Measurements from ENCODE around the gene AKAP17A.

Gene AKAP17A

DNA sequence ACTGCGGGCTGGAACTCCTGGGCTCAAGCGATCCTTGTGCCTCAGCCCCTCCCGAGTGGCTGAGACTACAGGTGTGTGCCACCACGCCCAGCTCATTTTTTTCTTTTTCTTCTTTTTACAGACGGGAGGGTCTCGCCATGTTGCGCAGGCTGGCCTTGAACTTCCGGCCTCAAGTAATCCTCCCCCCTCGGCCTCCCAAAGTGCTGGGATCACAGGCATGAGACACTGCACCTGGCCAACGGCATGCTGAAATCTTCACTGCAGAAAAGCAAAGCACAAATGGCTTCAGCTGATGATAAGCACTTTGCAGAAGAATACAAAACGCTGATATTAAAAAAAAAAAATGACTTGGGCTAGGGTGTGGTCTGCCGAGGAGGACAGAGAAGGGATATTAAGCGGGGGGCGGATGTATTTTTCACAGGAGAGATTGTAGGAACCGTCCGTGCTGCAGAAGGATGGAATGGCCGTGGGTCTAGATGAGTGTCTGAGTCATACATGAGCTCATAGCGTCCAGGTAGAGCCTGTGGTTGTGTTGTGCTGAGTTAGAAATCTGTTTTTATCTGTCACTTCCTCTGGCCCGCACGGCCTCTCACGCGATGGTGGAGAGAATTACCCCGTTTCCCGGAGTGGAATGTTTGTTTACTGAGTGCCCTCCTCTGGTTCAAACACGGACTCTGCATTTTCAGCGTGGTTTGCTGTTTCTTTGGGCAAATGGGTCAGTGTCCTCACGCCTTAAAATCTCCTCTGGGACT, 8.5 kb upstream of the AKAP17A start:
- DNase-seq (ENCODE audit: low read depth in 2 of 2) = peak in 1 of 2 donors; percentile 41

DNA sequence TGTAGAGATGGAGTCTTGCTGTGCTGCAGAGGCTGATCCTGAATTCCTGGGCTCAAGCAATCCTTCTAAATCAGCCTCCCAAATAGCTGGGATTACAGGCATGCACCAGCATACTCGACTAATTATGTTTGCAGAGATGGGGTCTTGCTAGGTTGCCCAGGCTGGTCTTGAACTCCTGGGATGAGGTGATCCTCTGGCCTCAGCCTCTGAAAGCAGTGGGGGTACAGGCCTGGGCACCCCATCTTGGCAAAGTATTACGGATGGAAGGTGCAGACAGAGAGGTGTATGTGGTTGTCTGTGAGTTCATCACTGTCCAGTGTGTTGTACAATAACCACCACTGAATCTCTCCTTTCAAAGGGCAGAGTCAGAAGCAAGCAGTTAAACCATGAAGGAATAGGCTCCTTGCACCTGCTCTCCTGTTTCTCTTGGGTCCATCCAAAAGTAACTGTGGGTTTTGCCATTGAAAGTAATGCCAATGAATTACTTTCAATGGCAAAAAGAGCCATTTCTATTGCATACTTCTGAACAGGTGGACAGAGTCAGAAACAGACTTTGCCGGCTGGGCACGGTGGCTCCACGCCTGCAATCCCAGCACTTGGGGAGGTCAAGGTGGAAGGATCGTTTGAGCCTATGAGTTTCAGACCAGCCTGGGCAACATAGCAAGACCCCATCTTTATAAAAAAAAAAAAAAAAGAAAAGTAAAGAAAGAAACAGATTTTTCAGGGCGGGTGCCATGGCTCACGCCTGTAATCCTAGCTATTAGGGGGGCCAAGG, 7.0 kb upstream of the AKAP17A start:
- no peak for DNase-seq (ENCODE audit: low read depth in 2 of 2)

DNA sequence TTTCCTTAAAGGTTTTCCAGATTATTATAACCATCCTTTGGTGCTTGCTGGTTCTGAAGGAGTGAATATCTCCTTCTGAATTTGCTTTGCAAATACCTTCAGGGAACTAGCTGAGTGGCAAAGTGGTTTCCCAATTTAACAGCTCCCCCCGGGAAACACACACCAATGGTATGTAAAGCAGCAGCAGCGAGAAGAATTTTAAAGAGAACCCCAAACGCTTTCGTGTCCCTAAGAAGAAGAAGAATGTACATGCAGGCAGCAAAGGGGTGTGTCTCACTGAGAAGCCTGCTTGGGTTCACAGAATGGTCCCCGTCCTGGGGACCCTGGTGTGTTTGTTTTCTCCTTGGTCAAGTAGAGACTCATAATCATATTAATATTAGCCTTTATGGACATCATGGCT, 4.2 kb upstream of the AKAP17A start:
- DNase-seq (ENCODE audit: low read depth in 2 of 2) = no peak

DNA sequence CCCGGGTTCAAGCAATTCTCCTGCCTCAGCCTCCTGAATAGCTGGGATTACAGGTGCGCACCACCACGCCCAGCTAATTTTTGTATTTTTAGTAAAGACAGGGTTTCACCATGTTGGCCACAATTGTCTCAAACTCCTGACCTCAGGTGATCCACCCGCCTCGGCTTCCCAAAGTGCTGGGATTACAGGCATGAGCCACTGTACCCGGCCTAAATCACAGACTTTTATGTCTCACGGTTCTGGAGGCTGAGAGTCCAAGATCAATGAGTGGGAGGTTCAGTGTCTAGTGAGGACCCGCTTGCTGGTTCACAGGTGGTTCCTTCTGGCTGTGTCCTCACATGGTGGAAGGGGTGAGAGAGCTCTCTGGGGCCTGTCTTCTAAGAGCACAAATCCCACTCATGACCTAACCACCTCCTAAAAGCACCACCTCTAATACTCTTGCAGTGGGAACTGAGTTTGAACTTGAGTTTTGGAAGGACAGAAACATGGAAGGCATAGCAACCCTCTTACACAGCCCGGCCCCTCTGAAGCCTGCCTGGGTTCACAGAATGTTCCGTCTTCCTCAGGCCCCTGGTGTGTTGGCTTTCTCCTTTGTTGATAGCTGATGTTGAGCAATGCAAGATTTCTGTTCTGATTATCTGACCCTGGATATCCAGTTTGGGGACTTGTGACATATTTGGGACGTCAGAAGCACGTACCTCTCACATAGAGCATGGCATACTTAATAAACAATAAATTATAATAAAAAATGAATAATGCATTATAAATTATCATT, 1.9 kb upstream of the AKAP17A start:
- no peak for DNase-seq (ENCODE audit: low read depth in 2 of 2)

DNA sequence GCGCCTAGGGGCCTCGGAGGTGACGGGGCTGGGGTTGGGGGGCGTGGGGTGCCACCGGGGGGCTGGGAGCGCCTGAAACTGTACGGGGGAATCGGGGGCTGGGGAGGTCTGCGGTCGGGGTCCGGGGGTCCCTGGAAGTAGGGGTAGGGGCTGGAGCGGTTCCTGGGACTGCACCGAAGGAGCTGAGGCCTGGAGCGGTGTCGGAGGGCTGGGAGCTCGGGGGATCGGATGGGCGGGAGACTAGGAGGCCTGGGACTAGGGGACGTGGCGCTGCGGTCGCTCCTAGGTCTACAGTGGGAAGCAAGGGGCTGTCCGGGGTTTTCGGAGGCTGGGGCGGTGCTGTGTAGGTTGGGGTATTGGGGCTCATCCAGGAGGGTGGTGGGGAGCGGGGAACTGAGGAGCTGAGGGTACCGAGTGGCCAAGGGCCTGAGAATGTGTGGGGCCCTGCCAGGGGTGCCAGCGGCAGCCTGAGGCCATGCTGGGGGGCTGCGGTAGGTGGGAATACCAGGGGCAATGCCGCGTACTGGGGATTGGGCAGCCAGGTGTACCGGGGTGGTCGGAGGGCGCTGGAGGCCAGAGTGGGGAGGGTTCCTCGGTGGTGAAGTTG, 562 bp downstream of the AKAP17A start:
- DNase-seq (ENCODE audit: low read depth in 2 of 2) = no peak

DNA sequence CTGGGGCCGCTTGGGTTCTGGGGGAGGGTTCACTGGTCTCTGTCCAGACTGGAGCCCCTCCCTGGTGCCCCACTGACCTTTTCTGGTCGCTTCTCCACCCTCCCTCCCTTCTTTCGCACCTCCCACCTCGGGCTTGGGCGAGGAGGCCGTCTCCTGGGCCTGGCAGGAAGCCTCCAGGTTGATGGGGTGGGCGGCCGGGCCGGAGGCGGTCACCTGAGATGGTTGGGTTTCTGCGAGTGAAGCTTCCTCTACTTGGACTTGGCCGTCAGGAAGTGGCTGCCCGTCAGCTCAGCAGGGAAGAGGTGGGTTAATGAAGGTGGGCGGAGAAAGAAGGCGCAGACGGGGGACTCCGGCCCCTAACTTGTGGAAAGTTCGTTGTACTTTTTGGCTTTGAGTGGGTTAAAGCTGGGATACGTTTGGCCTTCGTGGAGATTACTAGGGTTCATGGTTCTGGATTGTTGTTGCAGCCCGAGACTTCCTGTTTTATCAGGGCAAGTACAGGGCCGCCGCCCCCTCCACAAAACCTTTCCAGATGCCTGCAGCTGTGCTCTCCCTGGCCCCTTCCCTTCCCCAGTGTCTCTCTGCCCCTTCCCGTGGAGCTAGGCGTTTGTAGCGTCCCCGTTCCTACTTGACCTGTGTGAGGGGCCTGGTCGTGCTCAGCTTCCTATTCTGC, 1.2 kb downstream of the AKAP17A start:
- peak in 1 of 2 donors; percentile 20 for DNase-seq (ENCODE audit: low read depth in 2 of 2)

DNA sequence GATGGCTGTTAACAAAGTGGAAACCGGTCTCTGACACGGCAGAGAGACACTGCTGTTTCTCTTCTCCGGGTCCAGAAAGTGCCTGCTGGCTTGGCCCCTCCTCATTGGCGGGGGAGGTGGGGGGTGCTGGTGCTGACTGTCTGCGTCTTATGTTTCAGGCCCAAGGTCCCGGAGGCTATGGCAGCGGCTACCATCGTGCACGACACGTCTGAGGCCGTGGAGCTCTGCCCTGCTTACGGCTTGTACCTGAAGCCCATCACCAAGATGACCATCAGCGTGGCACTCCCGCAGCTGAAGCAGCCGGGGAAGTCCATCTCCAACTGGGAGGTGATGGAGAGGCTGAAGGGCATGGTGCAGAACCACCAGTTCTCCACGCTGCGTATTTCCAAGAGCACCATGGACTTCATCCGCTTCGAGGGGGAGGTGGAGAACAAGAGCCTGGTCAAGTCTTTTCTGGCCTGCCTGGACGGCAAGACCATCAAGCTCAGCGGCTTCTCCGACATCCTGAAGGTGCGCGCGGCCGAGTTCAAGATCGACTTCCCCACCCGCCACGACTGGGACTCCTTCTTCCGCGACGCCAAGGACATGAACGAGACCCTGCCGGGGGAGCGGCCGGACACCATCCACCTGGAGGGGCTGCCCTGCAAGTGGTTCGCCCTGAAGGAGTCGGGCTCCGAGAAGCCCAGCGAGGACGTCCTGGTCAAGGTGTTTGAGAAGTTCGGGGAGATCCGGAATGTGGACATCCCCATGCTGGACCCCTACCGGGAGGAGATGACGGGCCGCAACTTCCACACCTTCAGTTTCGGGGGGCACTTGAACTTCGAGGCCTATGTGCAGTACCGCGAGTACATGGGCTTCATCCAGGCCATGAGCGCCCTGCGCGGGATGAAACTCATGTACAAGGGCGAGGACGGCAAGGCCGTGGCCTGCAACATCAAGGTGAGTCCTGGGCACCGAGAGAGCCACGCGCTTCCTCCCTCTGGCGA, 2.2 kb downstream of the AKAP17A start:
- no peak for DNase-seq (ENCODE audit: low read depth in 2 of 2)

DNA sequence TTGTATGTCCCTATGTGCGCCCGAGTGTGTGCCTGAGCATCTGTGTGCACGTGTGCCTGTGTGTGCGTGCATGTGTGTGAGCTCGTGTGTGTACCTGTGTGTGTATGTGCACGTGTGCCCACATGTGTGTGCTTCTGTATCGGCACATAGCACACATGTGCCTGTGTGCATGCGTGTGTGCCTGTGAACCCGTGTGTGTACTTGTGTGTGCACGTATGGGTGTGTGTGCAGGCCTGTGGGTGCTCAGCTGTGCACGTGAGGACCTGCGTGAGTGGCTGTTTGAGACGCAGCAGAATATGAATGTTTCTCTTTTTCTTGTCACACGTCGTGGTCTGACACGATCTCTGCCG, 4.3 kb downstream of the AKAP17A start:
- no peak for DNase-seq (ENCODE audit: low read depth in 2 of 2)

DNA sequence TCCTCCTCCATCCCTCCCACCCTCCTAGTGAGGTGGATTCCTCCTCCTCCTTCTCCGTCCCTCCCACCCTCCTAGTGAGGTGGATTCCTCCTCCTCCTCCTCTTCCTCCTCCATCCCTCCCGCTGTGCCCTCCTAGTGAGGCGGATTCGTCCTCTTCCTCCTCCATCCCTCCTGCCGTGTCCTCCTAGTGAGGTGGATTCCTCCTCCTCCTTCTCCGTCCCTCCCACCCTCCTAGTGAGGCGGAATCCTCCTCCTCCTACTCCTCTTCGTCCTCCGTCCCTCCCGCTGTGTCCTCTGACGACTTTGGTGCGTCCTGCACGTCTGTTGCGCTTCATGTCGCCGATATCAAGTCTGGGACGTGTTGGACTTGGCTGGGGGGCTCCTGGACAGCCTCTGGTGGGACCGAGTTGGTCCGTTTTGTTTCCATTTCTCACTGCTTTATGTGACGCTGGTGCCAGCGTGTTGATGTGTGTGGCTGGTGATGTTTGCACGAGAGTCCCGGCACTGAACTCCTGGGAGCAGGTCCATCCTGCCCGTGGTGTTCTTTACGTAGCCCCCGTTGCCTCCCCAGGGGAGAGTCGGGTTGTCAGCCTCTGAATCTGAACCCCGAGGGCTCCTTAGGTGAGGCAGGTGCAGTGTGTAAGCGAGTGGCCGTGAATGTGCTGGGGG, 5.4 kb downstream of the AKAP17A start:
- DNase-seq (ENCODE audit: low read depth in 2 of 2) = no peak

DNA sequence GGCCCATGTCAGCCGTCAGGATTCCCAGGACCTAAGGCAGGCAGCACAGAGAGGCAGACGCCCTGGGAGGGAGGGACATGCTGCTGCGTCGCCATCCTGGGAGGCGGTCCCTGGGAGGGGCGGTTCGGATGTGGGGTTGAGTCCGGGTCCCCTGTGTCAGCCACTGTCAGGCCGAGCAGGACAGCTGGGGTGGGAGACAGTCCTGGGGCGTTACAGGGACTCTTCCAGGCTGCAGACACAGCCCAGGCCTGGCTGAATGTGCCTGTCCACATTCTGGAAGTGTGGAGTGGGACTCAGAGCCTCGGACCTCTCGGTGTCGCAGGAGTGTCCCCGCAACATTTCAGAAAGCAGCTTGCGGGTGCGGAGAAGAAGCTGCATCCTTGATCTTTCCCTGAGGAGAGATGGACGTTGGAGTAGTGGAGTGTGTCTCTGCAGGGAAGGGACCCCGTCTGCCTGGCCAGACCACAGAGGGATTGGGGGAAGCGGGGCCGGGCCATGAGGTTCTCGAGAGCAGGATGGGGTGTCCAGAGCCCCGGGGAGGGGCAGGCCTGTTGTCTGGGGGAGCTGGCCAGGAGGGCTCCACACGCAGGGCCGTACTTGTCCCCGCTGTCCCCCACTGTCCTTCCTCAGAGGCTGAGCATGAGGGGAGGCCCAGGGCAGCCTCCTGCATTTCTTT, 6.1 kb downstream of the AKAP17A start:
- DNase-seq (ENCODE audit: low read depth in 2 of 2) = no peak

DNA sequence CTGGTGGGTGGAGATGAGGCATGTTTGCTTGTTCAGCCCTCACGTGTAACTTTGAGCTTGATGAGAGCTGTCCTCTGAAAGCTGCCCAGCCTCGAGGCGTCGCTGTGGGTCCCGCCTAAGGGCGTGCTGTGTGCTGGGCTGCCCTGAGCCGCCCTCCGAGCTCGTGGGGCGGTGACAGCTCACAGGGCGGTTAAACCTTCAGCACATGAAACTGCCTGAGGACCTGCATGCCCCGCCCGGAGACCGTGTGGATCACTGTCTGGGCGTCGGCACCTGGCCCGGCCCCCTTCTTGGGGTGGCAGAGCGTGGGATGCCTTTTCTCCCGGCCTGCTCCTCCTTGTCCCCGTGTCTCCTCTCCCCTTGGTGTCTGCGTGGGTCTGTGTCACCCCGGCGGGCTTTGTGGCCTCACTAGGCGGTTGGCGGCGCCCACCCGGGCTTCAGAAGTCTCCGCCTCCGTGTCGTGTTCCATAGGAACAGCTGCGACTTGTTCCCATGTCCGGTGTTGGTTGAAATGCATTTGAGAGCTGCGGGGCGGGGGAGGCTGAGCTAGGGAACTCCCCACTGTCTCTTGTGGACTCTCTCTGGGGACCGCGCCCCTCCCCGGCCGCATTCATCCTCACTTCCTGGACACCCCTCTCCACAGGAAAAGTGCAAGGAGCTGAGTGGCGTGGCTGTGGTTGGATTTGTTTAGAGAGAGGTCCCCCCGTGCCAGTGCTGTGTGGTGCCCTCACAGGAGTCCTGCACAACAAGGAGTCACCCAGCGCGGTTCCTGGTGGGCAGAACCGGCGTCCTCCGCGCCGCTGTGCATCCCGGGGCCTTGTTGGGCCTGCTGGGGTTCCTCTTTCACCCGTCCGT, 6.8 kb downstream of the AKAP17A start:
- no peak for DNase-seq (ENCODE audit: low read depth in 2 of 2)

DNA sequence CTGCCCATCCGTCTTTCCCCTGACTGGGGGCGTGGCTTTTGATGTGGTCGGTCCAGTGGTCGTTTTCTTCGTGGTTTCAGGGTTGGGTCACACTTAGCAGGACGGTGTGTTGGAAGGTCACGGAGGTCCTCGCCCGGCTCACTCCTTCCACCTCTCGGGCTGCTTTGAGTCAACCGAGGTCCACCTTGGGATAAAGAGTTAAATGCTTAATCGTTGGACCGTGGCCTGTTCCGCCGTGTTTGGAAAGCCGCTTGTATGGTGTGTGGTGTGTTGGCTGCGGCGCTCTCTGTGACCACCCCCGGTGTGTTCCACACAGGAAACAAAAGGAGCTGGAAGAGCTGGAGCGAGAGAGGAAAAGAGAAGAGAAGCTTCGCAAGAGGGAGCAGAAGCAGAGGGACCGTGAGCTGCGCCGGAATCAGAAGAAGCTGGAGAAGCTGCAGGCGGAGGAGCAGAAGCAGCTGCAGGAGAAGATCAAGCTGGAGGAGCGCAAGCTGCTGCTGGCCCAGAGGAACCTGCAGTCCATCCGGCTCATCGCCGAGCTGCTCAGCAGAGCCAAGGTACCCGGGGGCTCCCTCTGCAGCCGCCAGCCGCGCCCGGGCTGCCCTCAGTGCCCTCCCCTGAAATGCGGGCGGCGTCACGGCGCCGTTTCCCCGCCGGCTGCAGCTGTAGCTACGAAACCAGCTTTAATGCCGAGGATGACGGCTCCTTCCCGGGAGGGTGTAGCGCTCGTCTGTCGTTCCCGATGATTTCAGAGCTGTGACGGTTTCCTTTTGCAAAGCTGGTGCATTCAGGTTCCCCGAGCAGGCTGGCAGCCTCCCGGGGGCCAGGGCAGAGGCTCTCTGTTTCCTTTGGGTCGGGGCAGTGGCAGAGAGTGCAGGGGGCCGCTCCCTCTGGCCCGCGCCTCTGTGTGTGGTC, 7.7 kb downstream of the AKAP17A start:
- no peak for DNase-seq (ENCODE audit: low read depth in 2 of 2)

DNA sequence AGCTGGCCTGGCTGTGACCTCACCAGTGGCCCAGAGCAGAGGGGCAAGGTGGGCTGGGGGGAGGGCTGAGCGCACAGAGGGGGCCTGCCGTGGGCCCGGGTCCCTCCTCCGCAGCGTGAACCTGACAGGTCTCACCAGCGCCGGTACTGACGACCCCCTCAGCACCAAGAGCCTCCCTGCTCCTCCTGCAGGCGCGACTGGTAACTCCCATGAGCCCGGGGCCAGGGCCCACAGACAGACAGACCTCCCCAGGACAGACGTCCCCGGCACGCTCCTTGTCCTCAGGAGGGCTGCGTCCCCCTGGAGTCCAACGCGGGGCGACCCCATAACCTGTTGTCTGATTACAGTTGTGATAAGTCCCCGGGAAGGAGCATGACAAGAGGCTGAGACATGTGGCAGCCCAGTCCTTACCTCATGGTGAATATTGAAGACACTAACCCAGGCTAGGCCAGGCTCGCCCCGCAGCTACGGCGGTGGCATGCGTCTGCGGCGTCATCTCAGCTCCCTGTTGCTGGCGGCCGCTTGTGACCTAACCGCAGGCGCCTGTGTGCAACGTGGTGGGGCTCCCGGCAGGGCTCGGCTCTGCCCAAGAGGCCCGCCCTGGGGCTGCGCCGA, 8.5 kb downstream of the AKAP17A start:
- no peak for DNase-seq (ENCODE audit: low read depth in 2 of 2)

DNA sequence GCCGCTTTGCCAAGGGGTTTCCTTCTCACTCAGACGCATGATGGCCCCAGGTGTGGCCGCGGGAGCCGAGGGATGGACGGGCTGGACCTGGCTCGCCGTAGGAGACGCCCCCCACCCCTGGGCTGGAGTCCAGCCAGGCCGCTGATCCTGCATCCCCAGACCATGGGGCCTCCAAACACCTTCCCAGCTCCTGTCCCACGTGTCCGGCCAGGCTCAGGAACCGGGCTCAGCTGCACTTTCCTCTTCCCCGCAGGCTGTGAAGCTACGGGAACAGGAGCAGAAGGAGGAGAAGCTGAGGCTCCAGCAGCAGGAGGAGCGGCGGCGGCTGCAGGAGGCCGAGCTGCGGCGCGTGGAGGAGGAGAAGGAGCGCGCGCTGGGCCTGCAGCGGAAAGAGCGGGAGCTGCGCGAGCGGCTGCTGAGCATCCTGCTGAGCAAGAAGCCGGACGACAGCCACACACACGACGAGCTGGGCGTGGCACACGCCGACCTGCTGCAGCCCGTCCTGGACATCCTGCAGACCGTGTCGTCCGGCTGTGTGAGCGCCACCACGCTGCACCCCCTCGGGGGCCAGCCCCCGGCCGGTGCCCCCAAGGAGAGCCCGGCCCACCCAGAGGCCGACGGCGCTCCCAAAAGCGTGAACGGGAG, 9.1 kb downstream of the AKAP17A start:
- no peak for DNase-seq (ENCODE audit: low read depth in 2 of 2)

DNA sequence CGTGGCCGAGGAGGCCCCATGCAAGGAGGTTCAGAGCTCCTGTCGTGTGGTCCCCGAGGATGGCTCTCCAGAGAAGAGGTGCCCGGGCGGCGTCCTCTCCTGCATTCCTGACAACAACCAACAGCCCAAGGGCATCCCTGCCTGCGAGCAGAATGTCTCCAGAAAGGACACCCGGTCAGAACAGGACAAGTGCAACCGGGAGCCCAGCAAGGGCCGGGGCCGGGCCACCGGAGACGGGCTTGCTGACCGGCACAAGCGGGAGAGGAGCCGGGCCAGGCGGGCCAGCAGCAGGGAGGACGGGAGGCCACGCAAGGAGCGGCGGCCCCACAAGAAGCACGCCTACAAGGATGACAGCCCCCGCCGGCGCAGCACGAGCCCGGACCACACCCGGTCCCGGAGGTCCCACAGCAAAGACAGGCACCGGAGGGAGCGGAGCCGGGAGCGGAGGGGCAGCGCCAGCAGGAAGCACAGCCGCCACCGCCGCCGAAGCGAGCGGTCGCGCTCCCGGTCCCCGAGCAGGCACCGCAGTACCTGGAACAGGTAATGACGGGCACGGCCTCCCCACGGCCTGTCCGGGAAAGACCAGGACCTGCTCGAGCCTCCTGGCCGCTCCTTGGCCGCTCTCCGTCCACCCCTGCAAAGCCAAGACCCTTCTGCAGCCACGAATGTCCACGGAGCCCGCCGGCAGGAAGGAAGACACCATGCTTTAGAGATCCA, 9.8 kb downstream of the AKAP17A start:
- no peak for DNase-seq (ENCODE audit: low read depth in 2 of 2)

DNA sequence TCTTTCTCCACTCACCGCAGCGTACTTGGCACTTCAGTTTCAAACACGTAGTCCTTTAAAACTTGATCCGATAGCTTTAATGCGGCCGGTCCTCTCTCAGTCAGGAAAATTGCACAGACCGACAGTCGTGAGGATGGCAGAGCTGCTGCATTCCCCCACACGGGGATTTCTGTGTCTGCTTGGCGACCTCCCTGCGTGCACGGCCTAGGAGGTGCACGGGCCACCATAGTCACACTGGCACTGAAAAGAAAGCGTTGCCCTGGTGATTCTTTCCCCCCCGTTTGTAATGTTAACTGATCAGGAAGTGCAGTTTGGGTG, 10.3 kb downstream of the AKAP17A start:
- no peak for DNase-seq (ENCODE audit: low read depth in 2 of 2)
